ENCODE measurements around the gene ADAMTSL5. TPM values are rescaled to one million over a fixed set of nuclear protein-coding genes. Genes with fewer than 3 reads are reported as not detected.

Gene ADAMTSL5
- total RNA-seq, 4 donors from 2014 or later: 1.3 to 9.7 (median 3.6) TPM

DNA sequence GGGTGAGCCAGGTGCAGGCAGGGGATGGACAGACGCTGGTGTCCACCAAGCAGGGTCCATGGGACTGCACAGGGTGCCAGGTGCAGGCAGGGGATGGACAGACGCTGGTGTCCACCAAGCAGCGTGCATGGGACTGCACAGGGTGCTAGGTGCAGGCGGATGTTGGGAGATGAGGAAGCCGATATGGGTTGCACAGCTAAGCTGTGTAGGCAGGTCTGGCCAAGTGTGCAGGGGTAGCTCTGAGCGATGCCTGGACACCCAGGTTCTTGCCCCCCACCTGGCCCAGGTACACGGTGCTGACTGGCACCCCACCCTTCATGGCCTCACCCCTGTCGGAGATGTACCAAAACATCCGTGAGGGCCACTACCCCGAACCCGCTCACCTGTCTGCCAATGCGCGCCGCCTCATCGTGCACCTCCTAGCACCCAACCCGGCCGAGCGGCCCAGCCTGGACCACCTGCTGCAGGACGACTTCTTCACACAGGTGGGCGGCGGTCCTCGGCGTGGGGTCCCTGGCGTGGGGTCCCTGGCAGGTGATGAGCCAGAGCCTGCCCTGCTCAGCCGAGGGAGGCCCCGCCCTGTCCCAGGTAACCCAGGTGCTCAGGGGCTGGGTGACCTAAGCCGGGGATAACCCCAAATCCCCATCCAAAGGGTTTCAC, 15.0 kb upstream of the ADAMTSL5 start:
- Histone ChIP-seq H3K4me3 (no peak overlapping the region), H3K27ac (no peak overlapping the region), H3K9me3 (no peaks in the 10 kb centered on the region), H3K4me1 (peaks cover 0 to 12% (median 0%) of the 10 kb centered on the region in 3 donors), H3K36me3 (no peaks in the 10 kb centered on the region), H3K27me3 (peaks cover 100% of the 10 kb centered on the region)
- ATAC-seq: no peak
- TF ChIP-seq EP300 (IDR thresholded peaks at IDR 0.05): no peak
- no peak for TF ChIP-seq CTCF (IDR thresholded peaks at IDR 0.05)
- TF ChIP-seq POLR2AphosphoS5 (IDR thresholded peaks at IDR 0.05): no peak
- no peak for TF ChIP-seq POLR2A (IDR thresholded peaks at IDR 0.05)
- WGBS, 2 donors (ENCODE audit: low coverage in 1 of 2): 42 to 67% methylated on average over 1 to 6 of the region's 27 CpGs

GRCh38 chr19:1526979-1527649, 14.3 kb upstream of the ADAMTSL5 start:
- TF ChIP-seq POLR2AphosphoS5 (IDR thresholded peaks at IDR 0.05) (no peak), POLR2A (IDR thresholded peaks at IDR 0.05) (no peak), EP300 (IDR thresholded peaks at IDR 0.05) (no peak), CTCF (IDR thresholded peaks at IDR 0.05) (no peak)
- WGBS, 2 donors (ENCODE audit: low coverage in 1 of 2): 78 to 81% methylated on average over 9 to 10 of the region's 18 CpGs
- Histone ChIP-seq H3K4me3 (no peak overlapping the region), H3K4me1 (peaks cover 0 to 12% (median 0%) of the 10 kb centered on the region in 3 donors), H3K36me3 (no peaks in the 10 kb centered on the region), H3K27ac (no peak overlapping the region), H3K9me3 (no peaks in the 10 kb centered on the region), H3K27me3 (peaks cover 97% of the 10 kb centered on the region)
- no peak for ATAC-seq

GRCh38 chr19:1526066-1526778, 13.4 kb upstream of the ADAMTSL5 start:
- no peak for TF ChIP-seq CTCF (IDR thresholded peaks at IDR 0.05)
- no peak for TF ChIP-seq POLR2AphosphoS5 (IDR thresholded peaks at IDR 0.05)
- TF ChIP-seq POLR2A (IDR thresholded peaks at IDR 0.05): no peak
- no peak for TF ChIP-seq EP300 (IDR thresholded peaks at IDR 0.05)
- Histone ChIP-seq H3K27ac (no peak overlapping the region), H3K27me3 (peaks cover 88% of the 10 kb centered on the region), H3K36me3 (no peaks in the 10 kb centered on the region), H3K9me3 (no peaks in the 10 kb centered on the region), H3K4me1 (peaks cover 0 to 12% (median 0%) of the 10 kb centered on the region in 3 donors), H3K4me3 (no peak overlapping the region)
- no peak for ATAC-seq
- WGBS, 2 donors (ENCODE audit: low coverage in 1 of 2): 82 to 90% methylated on average over 2 to 10 of the region's 33 CpGs

DNA sequence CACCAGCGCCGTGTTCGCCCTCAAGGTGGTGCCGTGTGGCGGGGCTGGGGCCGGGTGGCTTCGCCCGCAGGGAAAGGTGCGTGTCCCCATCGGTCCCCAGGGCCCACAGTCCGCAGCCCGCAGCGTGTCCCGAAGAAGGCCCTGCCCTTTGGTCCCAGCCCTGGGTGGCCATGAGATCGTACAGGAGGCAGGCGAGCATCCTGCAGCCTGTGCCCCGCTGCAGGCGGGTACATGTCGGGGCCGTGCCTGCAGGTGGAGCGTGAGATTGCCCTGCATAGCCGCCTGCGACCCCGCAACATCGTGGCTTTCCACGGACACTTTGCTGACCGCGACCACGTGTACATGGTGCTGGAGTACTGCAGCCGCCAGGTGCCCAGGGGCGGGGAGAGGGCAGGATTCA, 12.5 kb upstream of the ADAMTSL5 start:
- WGBS, 2 donors (ENCODE audit: low coverage in 1 of 2): 84% methylated on average over 5 of the region's 31 CpGs; no CpG with 5 or more reads in 1 of the 2 donors
- no peak for ATAC-seq
- Histone ChIP-seq H3K36me3 (no peaks in the 10 kb centered on the region), H3K4me1 (peaks cover 0 to 12% (median 0%) of the 10 kb centered on the region in 3 donors), H3K27me3 (peaks cover 82% of the 10 kb centered on the region), H3K4me3 (no peak overlapping the region), H3K9me3 (no peaks in the 10 kb centered on the region), H3K27ac (no peak overlapping the region)
- TF ChIP-seq EP300 (IDR thresholded peaks at IDR 0.05): no peak
- no peak for TF ChIP-seq CTCF (IDR thresholded peaks at IDR 0.05)
- TF ChIP-seq POLR2A (IDR thresholded peaks at IDR 0.05): no peak
- no peak for TF ChIP-seq POLR2AphosphoS5 (IDR thresholded peaks at IDR 0.05)

Data from gastroesophageal sphincter (tissue), 4 donors.